C4-2B (cell line): Measurements from ENCODE around the gene TTLL7.

ENCODE experiments used
- H3K27ac ChIP-seq: fragments of 450-650 bp; 2 replicates; pipeline ENCODE4 v1.5.1; 2017
- ZFX ChIP-seq: fragments of 450-650 bp; IDR thresholded peaks from 2 replicates; pipeline ENCODE4 v1.6.1; 2017
- TF ChIP-seq, protein P1 (sequence below): fragments of 450-650 bp; conservative IDR thresholded peaks from 2 replicates; pipeline ENCODE4 v1.5.1; 2017; ENCODE audit warnings: mild to moderate bottlenecking

The TTLL7 gene

DNA sequence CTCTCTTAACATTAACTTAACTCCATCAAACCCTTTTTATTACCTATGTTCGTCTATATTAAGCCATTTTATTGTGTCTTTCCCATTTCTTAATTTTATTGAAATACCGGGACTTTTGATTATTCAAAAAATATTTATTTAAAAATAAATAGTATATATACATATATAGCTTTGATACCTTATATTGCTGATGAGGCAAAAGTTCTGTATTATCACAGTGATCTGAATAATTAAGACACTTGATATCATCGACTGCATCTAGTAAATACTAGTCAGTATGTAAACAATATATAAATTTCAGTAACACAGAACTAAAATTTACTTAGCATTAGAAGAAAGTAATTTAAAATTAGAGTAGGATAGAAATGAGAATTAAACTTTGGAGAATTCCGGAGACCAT, 22.0 kb downstream of the TTLL7 start:
- no peak overlapping the region for H3K27ac ChIP-seq
- TF ChIP-seq, protein P1, sequence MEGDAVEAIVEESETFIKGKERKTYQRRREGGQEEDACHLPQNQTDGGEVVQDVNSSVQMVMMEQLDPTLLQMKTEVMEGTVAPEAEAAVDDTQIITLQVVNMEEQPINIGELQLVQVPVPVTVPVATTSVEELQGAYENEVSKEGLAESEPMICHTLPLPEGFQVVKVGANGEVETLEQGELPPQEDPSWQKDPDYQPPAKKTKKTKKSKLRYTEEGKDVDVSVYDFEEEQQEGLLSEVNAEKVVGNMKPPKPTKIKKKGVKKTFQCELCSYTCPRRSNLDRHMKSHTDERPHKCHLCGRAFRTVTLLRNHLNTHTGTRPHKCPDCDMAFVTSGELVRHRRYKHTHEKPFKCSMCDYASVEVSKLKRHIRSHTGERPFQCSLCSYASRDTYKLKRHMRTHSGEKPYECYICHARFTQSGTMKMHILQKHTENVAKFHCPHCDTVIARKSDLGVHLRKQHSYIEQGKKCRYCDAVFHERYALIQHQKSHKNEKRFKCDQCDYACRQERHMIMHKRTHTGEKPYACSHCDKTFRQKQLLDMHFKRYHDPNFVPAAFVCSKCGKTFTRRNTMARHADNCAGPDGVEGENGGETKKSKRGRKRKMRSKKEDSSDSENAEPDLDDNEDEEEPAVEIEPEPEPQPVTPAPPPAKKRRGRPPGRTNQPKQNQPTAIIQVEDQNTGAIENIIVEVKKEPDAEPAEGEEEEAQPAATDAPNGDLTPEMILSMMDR: no peak
- TF ChIP-seq ZFX: no peak

DNA sequence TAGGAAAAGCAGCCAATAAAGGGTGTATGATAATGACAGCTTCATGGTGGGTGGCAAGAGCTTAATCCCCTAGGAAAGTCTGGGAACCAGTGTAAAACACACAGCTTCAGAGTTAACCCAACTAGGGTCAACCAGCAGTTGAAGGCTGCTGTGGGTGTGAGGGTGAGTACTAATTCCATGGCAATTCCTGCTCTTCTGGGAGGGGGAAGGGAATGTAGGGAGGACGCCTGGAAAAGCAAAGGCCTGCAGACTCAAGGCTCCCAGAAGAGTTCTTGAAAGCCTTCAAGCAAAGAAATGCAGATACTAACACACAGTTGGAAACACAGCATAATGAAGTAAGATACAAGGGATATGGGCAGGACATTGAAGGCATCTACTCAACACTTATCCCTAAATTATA, 28.1 kb downstream of the TTLL7 start:
- H3K27ac ChIP-seq: peak overlapping the region; percentile 59; the same call in 1 of the 2 replicates
- no peak for TF ChIP-seq ZFX
- TF ChIP-seq, protein P1: no peak

DNA sequence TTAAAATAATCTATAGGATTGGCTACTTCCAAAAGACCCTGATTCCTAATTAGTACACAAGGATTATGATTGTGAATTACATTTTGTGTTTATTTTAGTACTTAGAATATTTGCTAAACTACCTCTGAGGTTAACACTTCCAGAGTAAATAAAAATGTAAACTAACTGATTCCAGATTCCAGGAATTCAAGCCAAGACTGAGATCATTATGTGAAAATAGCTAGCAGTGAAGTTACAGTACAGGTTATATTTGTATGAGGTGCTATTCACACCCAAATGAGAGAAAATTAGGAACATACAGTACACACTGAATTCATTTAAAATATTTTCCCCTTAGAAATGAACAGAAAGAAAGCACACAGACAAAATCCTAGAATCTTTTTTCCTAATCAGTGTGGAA, 28.8 kb downstream of the TTLL7 start:
- no peak overlapping the region for H3K27ac ChIP-seq
- no peak for TF ChIP-seq ZFX
- TF ChIP-seq, protein P1: no peak

DNA sequence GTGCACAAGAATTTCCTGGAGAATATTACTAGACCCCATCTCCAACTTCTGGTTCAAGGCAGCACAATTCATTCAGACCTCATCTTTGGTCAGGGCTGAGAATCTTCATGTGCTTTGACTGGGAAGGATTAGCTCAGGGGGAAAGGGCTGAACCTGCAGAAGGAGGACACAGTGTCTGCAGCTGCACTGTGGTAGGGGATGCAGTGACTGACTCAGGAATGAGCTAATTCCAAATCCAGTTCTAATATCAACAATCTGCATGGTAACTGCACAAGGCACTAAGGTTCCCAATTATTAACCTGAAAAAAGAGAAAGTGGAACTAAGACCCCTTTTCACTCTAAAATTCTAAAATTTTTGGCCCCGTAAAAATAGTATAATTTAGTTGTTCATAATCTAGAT, 31.6 kb downstream of the TTLL7 start:
- no peak for TF ChIP-seq ZFX
- TF ChIP-seq, protein P1: no peak
- H3K27ac ChIP-seq: no peak overlapping the region

DNA sequence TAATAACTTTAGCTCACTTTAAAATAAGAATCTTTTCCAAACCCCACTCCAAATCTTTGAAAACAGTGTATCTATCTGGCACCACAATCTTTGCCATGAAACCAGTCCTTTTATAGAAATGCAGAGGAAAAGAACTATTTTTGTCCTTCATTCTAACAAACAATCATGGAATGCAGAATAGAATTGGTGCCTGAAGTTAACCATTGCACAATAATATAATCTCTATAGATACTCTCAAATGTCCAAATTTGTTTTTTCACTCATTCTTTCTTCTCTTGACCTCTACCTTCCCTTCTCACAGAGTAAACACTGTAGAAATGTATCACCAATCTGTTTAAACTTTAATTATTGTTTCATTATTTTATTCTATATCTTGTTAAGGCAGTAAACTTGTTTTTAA, 34.8 kb downstream of the TTLL7 start:
- TF ChIP-seq ZFX: no peak
- TF ChIP-seq, protein P1: no peak
- no peak overlapping the region for H3K27ac ChIP-seq

DNA sequence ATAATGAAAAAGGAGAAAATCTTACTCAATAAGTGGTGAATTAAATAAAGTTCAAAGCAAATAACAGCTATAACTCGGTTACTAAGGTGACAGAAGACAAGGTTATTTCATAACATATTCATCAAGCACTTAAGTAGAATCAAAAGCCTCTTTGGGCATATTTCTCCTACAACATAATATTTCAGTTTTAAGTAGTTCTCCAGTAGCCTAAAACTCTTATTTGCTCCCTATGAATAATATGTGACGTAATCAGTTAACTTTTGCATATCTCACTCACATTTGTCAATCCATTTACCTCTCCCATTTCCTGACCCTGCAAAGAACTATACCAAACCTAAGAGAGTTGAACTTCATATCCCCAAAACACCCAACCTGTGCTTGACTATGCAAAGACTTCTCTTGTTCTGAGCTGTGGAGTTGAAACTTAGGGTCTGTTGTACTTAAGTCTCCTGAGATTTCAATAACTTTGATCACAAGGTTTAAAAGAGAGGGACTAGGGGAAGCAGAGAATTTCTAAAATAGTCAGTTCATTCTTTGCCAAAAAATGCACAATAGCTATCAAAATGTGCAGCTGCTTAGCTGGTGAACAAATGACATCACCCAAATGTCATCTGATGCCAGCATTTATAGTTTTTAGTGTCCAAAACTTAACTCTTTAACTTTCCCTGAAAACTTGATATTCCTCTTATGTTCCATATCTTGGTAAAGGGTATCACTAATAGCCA, 37.2 kb downstream of the TTLL7 start:
- H3K27ac ChIP-seq: no peak overlapping the region
- TF ChIP-seq, protein P1: no peak
- TF ChIP-seq ZFX: no peak

DNA sequence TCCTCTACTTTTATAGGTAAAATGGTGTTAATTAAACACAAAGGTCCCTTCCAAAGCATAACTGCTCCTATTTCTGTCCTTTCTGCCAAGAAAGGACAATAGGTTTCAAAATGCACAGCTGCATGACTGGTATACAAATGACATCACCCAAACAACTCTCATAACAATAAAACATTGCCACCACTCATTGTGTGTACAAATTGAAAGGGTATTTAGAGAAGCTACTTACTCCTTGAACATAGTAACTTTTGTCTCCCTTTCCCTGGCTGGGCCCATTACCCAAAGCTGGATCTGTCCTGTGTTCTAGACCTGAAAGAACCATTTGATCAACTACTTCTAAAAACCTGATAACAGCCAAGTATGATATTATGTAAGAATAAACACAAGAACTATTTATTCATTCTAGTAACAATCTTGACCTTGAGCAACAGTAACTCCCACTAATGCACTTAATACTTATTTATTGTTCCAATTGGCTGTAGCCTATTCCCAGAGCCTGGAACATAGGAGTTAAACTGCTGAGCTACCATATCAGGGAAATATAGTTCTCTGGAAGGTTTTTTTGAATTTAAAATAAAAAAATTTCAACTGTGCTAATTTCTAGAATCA, 38.2 kb downstream of the TTLL7 start:
- TF ChIP-seq, protein P1: no peak
- no peak for TF ChIP-seq ZFX
- H3K27ac ChIP-seq: no peak overlapping the region
